Activated CD4-positive, CD25-positive, alpha-beta regulatory T cell (primary cell): ENCODE data around the gene PPP3CA.

Experiments
- DNase-seq, 4 experiments: peaks; one replicate each; lab custom pipeline; 2025; lab: John Stamatoyannopoulos, UW

The PPP3CA gene

GRCh38 chr4:101050088-101050836 is 297.1 kb downstream of the PPP3CA start:
- DNase-seq, result no peak

- DNase-seq, result no peak
Measured at GRCh38 chr4:101049549-101050001, 297.8 kb downstream of the PPP3CA start.

DNA sequence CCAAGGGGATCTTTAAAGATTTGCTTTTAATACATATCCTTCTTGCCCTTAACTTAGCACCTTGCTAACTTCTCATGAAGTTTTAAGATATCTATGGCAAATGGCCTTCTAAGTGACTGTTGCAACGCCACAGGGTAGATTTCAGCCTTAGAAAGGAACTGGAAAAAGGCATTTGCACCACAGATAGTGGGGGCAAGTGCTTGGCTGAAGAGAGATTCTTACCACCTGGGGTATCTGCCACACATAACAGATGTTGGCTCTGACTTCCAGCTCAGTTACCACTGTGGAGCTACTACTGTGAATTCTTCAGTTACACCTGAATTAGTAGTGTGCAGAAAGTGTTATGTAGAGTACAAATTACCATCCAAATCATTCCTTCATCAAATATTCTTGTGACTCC is 302.6 kb downstream of the PPP3CA start:
- DNase-seq, result no peak

DNA sequence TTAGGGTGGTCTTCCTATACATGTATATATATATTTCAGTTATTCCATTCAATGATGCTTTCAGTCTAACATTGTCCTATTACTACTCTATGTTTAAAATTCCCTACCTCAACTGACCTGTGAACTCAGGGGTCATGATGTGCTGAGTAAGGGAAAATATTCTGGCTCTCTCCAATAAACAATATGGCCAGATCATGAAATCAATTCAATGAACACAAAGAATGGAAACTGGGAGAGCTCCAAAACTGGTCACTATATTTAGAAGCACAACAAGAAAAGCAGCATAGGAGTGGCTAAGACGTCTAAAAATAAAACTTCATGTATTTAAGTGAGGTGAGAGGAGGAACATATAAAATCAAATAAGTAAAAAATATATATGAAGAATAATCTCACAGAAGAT is 304.5 kb downstream of the PPP3CA start:
- no peak for DNase-seq

- DNase-seq, result no peak
Measured at GRCh38 chr4:101040776-101041175, 306.6 kb downstream of the PPP3CA start.

- no peak for DNase-seq
Measured at GRCh38 chr4:101039367-101039766, 308.0 kb downstream of the PPP3CA start.

DNA sequence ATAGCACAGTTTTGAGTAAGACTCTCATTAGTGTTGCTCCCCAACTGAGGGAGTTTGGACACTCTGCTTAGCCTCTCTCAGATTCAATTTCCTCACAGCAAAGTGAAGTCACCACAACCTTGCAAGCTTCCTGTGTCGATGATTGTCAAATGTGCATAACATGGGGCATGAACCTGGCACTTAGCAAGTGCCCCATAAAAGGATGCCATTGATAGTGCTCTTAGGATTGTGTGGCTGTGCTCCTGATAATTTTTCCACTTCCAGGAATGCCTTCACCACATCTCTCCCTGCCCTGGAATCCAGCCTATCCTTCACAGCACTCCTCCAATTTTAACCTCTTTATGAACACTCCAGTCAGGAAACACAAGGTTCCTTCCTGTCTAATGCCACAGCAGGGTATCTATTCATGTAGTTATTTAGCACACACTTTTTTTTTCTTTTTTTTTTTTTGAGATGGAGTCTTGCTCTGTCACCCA is 309.4 kb downstream of the PPP3CA start:
- DNase-seq, result peak in 1 of 4 experiments; percentile 0

DNA sequence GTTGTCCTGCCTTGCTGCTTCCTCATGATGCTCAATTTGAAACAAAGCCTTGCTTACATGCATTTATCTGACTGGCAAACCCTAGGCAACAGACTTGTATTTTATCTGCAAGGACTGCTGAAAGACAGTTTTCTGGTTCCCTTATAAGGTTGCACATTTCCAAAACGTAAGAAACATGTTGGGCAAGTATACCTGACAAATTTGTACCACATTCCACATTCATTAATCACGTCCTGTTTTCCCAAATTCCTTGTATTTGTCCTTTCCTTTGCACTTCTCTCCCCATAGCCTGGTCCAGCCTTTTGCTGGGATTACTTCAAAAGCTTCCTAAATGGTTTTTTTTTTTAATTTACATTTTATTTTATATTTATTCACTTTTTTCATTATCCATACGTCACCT is 310.1 kb downstream of the PPP3CA start:
- DNase-seq, result no peak

- no peak for DNase-seq
Measured at GRCh38 chr4:101035487-101035886, 311.8 kb downstream of the PPP3CA start.

DNA sequence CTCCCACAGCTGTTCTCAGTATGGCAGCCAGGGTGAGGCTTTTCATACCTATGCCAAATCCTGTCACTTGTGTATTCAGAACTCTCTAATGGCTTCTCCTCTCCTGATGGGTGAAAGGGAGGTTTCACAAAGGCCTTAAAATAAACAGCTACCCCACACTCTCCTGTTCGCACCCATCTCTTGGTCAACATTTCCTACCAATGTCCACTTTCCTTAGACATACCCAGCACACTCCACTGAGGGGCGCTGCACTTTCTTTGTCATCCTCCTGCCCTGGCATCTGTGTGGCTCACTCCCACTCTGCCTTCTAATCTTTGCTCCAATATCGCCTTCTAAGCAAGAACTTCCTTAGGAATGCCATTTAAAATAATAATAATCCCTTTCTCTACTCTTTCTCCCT is 313.3 kb downstream of the PPP3CA start:
- DNase-seq, result no peak

GRCh38 chr4:101032541-101032940 is 314.8 kb downstream of the PPP3CA start:
- no peak for DNase-seq

GRCh38 chr4:101031971-101032370 is 315.4 kb downstream of the PPP3CA start:
- no peak for DNase-seq

GRCh38 chr4:101028886-101029285 is 318.4 kb downstream of the PPP3CA start:
- DNase-seq, result no peak

- DNase-seq, result no peak
Measured at GRCh38 chr4:101027721-101028120, 319.6 kb downstream of the PPP3CA start.

DNA sequence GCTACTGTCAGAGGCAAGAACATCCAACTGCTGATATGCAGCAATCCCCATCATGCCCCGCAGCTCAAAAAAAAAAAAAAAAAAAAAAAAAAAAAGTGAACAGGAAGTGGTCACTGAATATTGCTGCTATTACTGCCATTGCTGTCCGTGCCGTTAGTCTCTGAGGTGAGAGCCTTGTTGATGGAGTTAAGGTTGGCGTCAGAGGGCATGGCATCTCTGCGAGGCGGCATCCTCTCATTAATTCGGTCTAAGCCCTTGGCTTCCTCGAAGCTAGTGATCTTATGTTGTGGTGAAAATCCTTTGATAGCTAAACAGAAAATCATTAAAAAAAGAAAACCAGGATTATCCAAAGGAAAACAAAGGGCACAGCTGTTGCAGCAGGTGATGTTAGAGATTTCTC is 321.6 kb downstream of the PPP3CA start:
- no peak for DNase-seq

GRCh38 chr4:101022151-101023024 is 324.9 kb downstream of the PPP3CA start:
- DNase-seq, result no peak

DNA sequence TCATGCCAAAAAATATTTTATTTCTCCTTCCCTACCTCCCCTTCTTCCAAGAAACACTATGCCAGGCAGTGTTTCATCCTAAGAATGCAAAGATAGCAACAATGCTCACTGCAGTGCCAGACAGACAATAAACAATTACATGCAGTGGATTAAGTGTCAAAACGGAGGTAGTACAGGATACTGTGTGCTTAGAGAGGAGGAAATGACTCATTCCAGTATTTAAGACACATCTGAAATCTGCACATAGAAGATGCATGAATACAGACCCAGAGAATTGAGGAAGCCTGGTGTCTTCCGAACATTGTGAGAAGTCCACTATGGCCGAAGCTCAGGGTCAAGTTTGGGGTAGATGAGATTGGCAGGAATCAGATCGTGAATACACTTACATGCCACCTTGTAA is 326.4 kb downstream of the PPP3CA start:
- DNase-seq, result peak in 1 of 4 experiments; percentile 1

GRCh38 chr4:101019941-101020401 is 327.4 kb downstream of the PPP3CA start:
- no peak for DNase-seq

- no peak for DNase-seq
Measured at GRCh38 chr4:101019313-101019712, 328.0 kb downstream of the PPP3CA start.

DNA sequence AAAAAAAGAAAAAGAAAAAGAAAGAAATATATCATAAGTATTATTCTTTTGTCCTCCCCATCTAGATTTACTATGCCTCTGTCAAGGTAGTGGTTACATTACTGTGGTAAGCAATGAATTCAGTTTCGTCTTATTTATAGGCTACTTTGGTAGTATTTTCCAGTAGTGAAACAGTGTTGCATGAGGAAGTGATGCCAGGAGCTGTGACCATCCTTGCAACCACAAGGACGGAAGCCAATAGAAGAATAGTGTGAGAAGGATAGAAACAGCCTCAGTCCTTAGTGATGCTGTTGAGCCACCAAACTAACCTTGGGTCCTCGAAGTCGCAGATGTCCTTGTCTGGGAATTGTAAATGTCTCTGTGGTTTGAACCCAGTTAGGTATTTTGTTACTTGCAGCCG is 328.5 kb downstream of the PPP3CA start:
- DNase-seq, result no peak

DNA sequence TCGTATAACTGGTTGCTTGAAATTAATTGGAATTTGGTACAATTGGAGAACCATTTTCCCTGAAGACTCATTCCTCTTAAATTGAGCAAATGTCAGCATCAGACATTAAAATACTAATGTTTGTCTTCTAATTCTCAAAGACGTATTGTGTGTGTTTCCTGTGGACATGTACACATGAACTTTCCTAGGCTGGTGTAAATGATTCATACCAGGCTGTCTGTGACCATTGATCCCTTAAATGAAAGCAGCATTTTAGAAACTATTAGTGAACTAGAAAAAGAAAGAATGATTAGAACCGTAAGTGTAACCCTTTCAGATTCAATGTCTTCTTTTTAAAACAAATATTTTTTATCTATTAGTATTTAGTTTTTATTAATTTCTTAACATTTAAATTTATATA is 332.9 kb downstream of the PPP3CA start:
- DNase-seq, result no peak

- no peak for DNase-seq
Measured at GRCh38 chr4:101010987-101011386, 336.3 kb downstream of the PPP3CA start.

GRCh38 chr4:101009471-101009870 is 337.9 kb downstream of the PPP3CA start:
- no peak for DNase-seq
